Cardiac fibroblast (primary cell): ENCODE results near the gene RAP1A.
"Not testable (repeated sequence)": the region's sequence is repeated elsewhere in the genome, so short reads cannot be mapped to it uniquely, and the experiment has no call there.

Experiments used
- DNase-seq, 2 donors: peaks; one replicate each; pipeline versions ENCODE4 v3.0.0 to v3.0.0-alpha.2; 2010; ENCODE audit warnings: low read depth in 2 of 2
- H3K4me3 ChIP-seq, 2 donors: replicated peaks in 1 of 2; 1 replicate in 1 of 2; 2 replicates in 1 of 2; pipeline ENCODE4 v1.5.1; 2011; ENCODE audit warnings: low read depth in 2 of 2, low read length in 2 of 2, mild to moderate bottlenecking in 2 of 2, moderate library complexity in 1 of 2
- CTCF ChIP-seq: IDR thresholded peaks from one replicate; pipeline ENCODE4 v1.5.1; 2011; ENCODE audit warnings: low read depth, mild to moderate bottlenecking, low read length, inconsistent platforms

RAP1A gene

DNA sequence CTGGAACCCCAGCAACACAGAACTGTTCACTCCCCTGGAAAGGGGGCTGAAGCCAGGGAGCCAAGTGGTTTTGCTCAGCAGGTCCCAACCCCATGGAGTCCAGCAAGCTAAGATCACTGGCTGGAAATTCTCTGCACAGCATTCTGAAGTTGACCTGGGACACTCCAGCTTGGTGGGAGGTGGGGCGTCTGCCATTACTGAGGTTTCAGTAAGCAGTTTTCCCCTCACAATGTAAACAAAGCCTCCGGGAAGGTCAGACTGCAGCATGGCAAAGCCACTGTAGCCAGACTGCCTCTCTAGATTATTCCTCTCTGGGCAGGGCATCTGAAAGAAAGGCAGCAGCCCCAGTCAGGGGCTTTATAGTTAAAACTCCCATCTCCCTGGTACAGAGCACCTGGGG lies 60.0 kb downstream of the RAP1A start:
- TF ChIP-seq CTCF: no peak
- no peak for DNase-seq
- no peak overlapping the region for H3K4me3 ChIP-seq

GRCh38 chr1:111680212-111680800 lies 60.7 kb downstream of the RAP1A start:
- not testable (repeated sequence) for DNase-seq, H3K4me3 ChIP-seq

- H3K4me3 ChIP-seq, DNase-seq: not testable (repeated sequence)
Measured at GRCh38 chr1:111685293-111686153, 65.9 kb downstream of the RAP1A start.

DNA sequence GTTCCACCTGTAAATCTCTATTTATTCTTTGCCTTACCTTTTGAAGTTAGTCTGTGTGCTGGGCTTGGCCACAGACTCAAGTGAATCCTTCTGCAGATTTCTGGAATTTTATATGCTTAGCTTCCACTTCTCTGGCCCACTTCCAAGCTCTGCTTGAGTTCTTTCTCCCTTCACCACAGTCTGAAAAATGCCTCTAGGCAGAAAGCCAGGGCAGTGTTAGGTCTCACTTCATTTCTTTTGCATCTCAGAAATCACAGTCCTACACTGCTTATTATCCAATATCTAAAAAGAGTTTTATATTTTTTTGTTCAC lies 70.7 kb downstream of the RAP1A start:
- no peak for TF ChIP-seq CTCF
- no peak overlapping the region for H3K4me3 ChIP-seq
- DNase-seq: peak; percentile 86 to 96

- no peak for TF ChIP-seq CTCF
- no peak for DNase-seq
Measured at GRCh38 chr1:111691886-111692285, 72.3 kb downstream of the RAP1A start.

DNA sequence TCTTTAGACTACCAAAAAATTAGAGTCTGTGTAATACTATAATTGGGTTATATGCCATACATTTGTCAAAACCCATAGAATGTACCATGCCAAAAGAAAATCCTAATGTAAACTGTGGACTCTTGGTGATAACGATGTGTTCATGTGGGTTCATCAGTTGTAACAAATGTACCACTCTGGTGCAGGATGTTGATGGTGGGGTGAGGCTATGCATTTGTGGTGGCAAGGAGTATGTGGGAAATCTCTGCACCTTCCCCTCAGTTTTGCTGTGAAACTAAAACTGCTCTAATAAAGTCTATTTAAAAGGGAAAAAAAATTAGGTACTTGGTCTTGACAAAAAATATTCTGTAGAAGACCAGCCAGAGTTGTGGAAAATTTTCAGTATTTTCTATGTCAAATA lies 76.2 kb downstream of the RAP1A start:
- TF ChIP-seq CTCF: no peak
- H3K4me3 ChIP-seq: no peak overlapping the region
- DNase-seq: no peak

More at GRCh38 chr1:111691886-111692285, 72.3 kb downstream of the RAP1A start:
- H3K4me3 ChIP-seq: no peak overlapping the region

GRCh38 chr1:111696330-111696729 lies 76.7 kb downstream of the RAP1A start:
- H3K4me3 ChIP-seq: no peak overlapping the region
- no peak for DNase-seq
- TF ChIP-seq CTCF: no peak

- no peak overlapping the region for H3K4me3 ChIP-seq
- TF ChIP-seq CTCF: no peak
- no peak for DNase-seq
Measured at GRCh38 chr1:111699268-111699667, 79.7 kb downstream of the RAP1A start.
